ENCODE data around the gene CSMD2.

Gene CSMD2

GRCh38 chr1:33875862-33876261 is 289.2 kb downstream of the CSMD2 start:
- Histone ChIP-seq H3K9ac (ENCODE audit: low read depth, low read length) (no peak overlapping the region), H3K4me3 (ENCODE audit: low read depth in 1 of 2, low read length in 2 of 2) (no peak overlapping the region), H3K4me1 (ENCODE audit: insufficient read depth, low read length) (no peaks in the 10 kb centered on the region), H3K36me3 (ENCODE audit: insufficient read depth, low read length) (no peaks in the 10 kb centered on the region), H3K9me3 (ENCODE audit: insufficient read depth, low read length, severe bottlenecking) (no peaks in the 10 kb centered on the region), H3K4me2 (ENCODE audit: insufficient read depth, low read length) (no peak overlapping the region), H3K27me3 (ENCODE audit: insufficient read depth, low read length, poor library complexity) (no peaks in the 10 kb centered on the region), H2AFZ (ENCODE audit: low read depth, low read length) (no peak overlapping the region), H3K79me2 (ENCODE audit: insufficient read depth, low read length) (no peaks in the 10 kb centered on the region), H4K20me1 (ENCODE audit: insufficient read depth, low read length) (no peaks in the 10 kb centered on the region), H3K27ac (ENCODE audit: low read length) (no peak overlapping the region)
- ATAC-seq (ENCODE audit: insufficient read depth, low read depth) (no peak), DNase-seq (no peak)
- TF ChIP-seq, protein P1, sequence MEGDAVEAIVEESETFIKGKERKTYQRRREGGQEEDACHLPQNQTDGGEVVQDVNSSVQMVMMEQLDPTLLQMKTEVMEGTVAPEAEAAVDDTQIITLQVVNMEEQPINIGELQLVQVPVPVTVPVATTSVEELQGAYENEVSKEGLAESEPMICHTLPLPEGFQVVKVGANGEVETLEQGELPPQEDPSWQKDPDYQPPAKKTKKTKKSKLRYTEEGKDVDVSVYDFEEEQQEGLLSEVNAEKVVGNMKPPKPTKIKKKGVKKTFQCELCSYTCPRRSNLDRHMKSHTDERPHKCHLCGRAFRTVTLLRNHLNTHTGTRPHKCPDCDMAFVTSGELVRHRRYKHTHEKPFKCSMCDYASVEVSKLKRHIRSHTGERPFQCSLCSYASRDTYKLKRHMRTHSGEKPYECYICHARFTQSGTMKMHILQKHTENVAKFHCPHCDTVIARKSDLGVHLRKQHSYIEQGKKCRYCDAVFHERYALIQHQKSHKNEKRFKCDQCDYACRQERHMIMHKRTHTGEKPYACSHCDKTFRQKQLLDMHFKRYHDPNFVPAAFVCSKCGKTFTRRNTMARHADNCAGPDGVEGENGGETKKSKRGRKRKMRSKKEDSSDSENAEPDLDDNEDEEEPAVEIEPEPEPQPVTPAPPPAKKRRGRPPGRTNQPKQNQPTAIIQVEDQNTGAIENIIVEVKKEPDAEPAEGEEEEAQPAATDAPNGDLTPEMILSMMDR (IDR thresholded peaks at IDR 0.05; ENCODE audit: borderline replicate concordance, extremely low read depth, low read length, poor library complexity, severe bottlenecking), result no peak
- no peak for TF ChIP-seq EZH2 (IDR thresholded peaks at IDR 0.05; ENCODE audit: borderline replicate concordance, low read depth, low read length, severe bottlenecking)

DNA sequence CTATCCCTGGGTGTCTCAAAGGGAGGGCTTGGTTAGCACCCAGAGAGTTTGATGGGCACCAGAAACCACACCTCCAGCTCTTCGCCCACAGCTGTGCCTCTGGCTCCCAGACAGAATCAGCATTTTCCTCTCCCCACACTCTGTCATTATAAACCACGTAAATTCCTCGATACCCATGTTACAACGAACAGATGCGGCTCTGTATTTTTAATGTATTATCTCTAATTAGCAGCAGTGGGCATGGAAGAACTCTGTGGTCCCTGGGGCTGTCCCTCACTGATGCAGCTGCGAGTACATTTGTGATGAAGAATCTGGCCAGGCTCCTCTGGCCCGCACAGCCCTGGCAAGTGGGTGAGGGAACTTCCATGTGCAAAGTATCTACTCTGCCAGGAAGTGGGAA is 290.4 kb downstream of the CSMD2 start:
- no peak overlapping the region for H3K4me3 ChIP-seq (ENCODE audit: low read depth in 1 of 2, low read length in 2 of 2)
- no peak overlapping the region for H3K27ac ChIP-seq (ENCODE audit: low read length)
- H4K20me1 ChIP-seq (ENCODE audit: insufficient read depth, low read length), result no peaks in the 10 kb centered on the region
- DNase-seq, result no peak
- TF ChIP-seq EZH2 (IDR thresholded peaks at IDR 0.05; ENCODE audit: borderline replicate concordance, low read depth, low read length, severe bottlenecking), result no peak
- TF ChIP-seq, protein P1 (IDR thresholded peaks at IDR 0.05; ENCODE audit: borderline replicate concordance, extremely low read depth, low read length, poor library complexity, severe bottlenecking), result no peak
- H3K9me3 ChIP-seq (ENCODE audit: insufficient read depth, low read length, severe bottlenecking), result no peaks in the 10 kb centered on the region
- no peak overlapping the region for H2AFZ ChIP-seq (ENCODE audit: low read depth, low read length)
- no peak overlapping the region for H3K4me2 ChIP-seq (ENCODE audit: insufficient read depth, low read length)
- H3K4me1 ChIP-seq (ENCODE audit: insufficient read depth, low read length), result no peaks in the 10 kb centered on the region
- no peaks in the 10 kb centered on the region for H3K27me3 ChIP-seq (ENCODE audit: insufficient read depth, low read length, poor library complexity)
- H3K79me2 ChIP-seq (ENCODE audit: insufficient read depth, low read length), result no peaks in the 10 kb centered on the region
- no peak overlapping the region for H3K9ac ChIP-seq (ENCODE audit: low read depth, low read length)
- ATAC-seq (ENCODE audit: insufficient read depth, low read depth), result no peak
- H3K36me3 ChIP-seq (ENCODE audit: insufficient read depth, low read length), result no peaks in the 10 kb centered on the region

DNA sequence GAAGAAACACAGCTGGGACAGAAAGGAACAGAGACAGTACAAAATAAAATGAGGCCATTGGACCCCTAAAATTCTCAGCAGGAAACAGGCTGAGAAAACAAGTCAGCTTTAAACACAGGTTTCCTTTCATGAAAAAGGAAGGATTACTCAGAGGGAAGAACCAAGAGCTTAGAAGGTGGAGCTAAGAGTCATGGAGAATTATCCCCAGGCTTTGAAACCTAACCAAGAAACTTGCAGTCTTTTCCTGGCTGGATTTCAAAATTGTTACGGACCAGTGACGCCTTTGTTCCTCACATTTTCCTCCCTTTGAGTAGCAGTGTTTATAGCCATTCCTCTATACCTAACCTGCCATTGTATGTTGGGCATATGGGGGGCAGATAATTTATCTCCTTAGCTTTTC is 292.3 kb downstream of the CSMD2 start:
- no peak for DNase-seq
- no peak for ATAC-seq (ENCODE audit: insufficient read depth, low read depth)
- H3K4me3 ChIP-seq (ENCODE audit: low read depth in 1 of 2, low read length in 2 of 2), result no peak overlapping the region

More for the DNA sequence above, 292.3 kb downstream of the CSMD2 start:
- no peaks in the 10 kb centered on the region for H3K79me2 ChIP-seq (ENCODE audit: insufficient read depth, low read length)
- no peak overlapping the region for H3K4me2 ChIP-seq (ENCODE audit: insufficient read depth, low read length)
- no peak overlapping the region for H2AFZ ChIP-seq (ENCODE audit: low read depth, low read length)
- no peaks in the 10 kb centered on the region for H3K4me1 ChIP-seq (ENCODE audit: insufficient read depth, low read length)
- TF ChIP-seq EZH2 (IDR thresholded peaks at IDR 0.05; ENCODE audit: borderline replicate concordance, low read depth, low read length, severe bottlenecking), result no peak
- TF ChIP-seq, protein P1 (IDR thresholded peaks at IDR 0.05; ENCODE audit: borderline replicate concordance, extremely low read depth, low read length, poor library complexity, severe bottlenecking), result no peak
- no peaks in the 10 kb centered on the region for H3K36me3 ChIP-seq (ENCODE audit: insufficient read depth, low read length)
- no peaks in the 10 kb centered on the region for H3K9me3 ChIP-seq (ENCODE audit: insufficient read depth, low read length, severe bottlenecking)
- H3K27me3 ChIP-seq (ENCODE audit: insufficient read depth, low read length, poor library complexity), result peaks cover 3% of the 10 kb centered on the region
- H3K9ac ChIP-seq (ENCODE audit: low read depth, low read length), result no peak overlapping the region
- H3K27ac ChIP-seq (ENCODE audit: low read length), result no peak overlapping the region
- no peaks in the 10 kb centered on the region for H4K20me1 ChIP-seq (ENCODE audit: insufficient read depth, low read length)
